WTC11 (cell line): Measurements from ENCODE around the gene UBE2M. TPM values are rescaled to one million over a fixed set of nuclear protein-coding genes. Genes with fewer than 3 reads are reported as not detected.
A peak's percentile ranks its signal among the peaks of the same experiment; 100 is the strongest.

Experiments used
- ATAC-seq: fragments of 200-7000 bp; cut with Tn5 transposase; 2 replicates; pipeline ENCODE4 v1.10.0; 2021; ENCODE audit warnings: mild to moderate bottlenecking, moderate library complexity
- CTCF ChIA-PET: fragments of 300-600 bp; sonication (Branson Sonifier 250); formaldehyde crosslinking; loops from one replicate; lab custom pipeline; 2021; ENCODE audit warnings: antibody characterized with exemption; lab: Charles Lee
- POLR2A ChIA-PET: fragments of 350-600 bp; sonication (Branson Sonifier 250); formaldehyde crosslinking; loops from one replicate; lab custom pipeline; 2021; ENCODE audit warnings: antibody characterized with exemption; lab: Charles Lee
- DNase-seq: peaks from one replicate; pipeline ENCODE4 v3.0.0; 2021; ENCODE audit warnings: low spot score
- H3K27ac Mint-ChIP-seq: 2 replicates; pipeline ENCODE4 v1.8.0; 2021; ENCODE audit warnings: mixed read lengths
- H3K27me3 Mint-ChIP-seq: 2 replicates; pipeline ENCODE4 v1.8.0; 2021; ENCODE audit warnings: low read depth, mild to moderate bottlenecking, moderate library complexity, mixed read lengths
- H3K36me3 Mint-ChIP-seq: 2 replicates; pipeline ENCODE4 v1.8.0; 2021; ENCODE audit warnings: mixed read lengths
- H3K4me1 Mint-ChIP-seq: 2 replicates; pipeline ENCODE4 v1.8.0; 2022; ENCODE audit warnings: mixed read lengths
- H3K4me3 Mint-ChIP-seq: 2 replicates; pipeline ENCODE4 v1.8.0; 2021; ENCODE audit warnings: mild to moderate bottlenecking, moderate library complexity, mixed read lengths
- H3K9me3 Mint-ChIP-seq: 2 replicates; pipeline ENCODE4 v1.8.0; 2021; ENCODE audit warnings: mixed read lengths
- CDX4 ChIP-seq: fragments of 250-450 bp; sonication (Bioruptor Pico); IDR thresholded peaks from 2 replicates; pipeline ENCODE4 v1.9.0; 2021; ENCODE audit warnings: moderate library complexity, mild to moderate bottlenecking, inconsistent platforms, borderline replicate concordance
- ELF4 ChIP-seq: sonication (generic); formaldehyde crosslinking; IDR thresholded peaks from 2 replicates; pipeline ENCODE4 v1.8.1; 2022; ENCODE audit warnings: low read depth, mild to moderate bottlenecking, moderate library complexity, missing genetic modification reagents
- ERG ChIP-seq: fragments of 250-450 bp; sonication (Bioruptor Pico); IDR thresholded peaks from 2 replicates; pipeline ENCODE4 v1.8.0; 2021; ENCODE audit warnings: mild to moderate bottlenecking
- ESRRA ChIP-seq: sonication (generic); formaldehyde crosslinking; IDR thresholded peaks from 2 replicates; pipeline ENCODE4 v1.8.1; 2022; ENCODE audit warnings: mild to moderate bottlenecking, missing genetic modification reagents, borderline replicate concordance
- ETV6 ChIP-seq: sonication (generic); formaldehyde crosslinking; IDR thresholded peaks from 2 replicates; pipeline ENCODE4 v1.8.1; 2022; ENCODE audit warnings: mild to moderate bottlenecking, missing genetic modification reagents
- HMGXB4 ChIP-seq: sonication (generic); formaldehyde crosslinking; IDR thresholded peaks from 2 replicates; pipeline ENCODE4 v1.8.1; 2023; ENCODE audit warnings: mild to moderate bottlenecking, moderate library complexity, missing genetic modification reagents
- IRF1 ChIP-seq: sonication (generic); formaldehyde crosslinking; IDR thresholded peaks from 2 replicates; pipeline ENCODE4 v1.8.0; 2023; ENCODE audit warnings: missing genetic modification reagents
- MAX ChIP-seq: sonication (generic); formaldehyde crosslinking; IDR thresholded peaks from 2 replicates; pipeline ENCODE4 v1.8.0; 2022; ENCODE audit warnings: mild to moderate bottlenecking, missing genetic modification reagents
- OVOL2 ChIP-seq: fragments of 250-450 bp; sonication (Bioruptor Pico); IDR thresholded peaks from 2 replicates; pipeline ENCODE4 v1.9.0; 2021; ENCODE audit warnings: mild to moderate bottlenecking, borderline replicate concordance
- RELA ChIP-seq: sonication (generic); formaldehyde crosslinking; IDR thresholded peaks from 2 replicates; pipeline ENCODE4 v1.8.1; 2022; ENCODE audit warnings: missing genetic modification reagents, mild to moderate bottlenecking, borderline replicate concordance
- ZBTB21 ChIP-seq: sonication (generic); formaldehyde crosslinking; IDR thresholded peaks from 2 replicates; pipeline ENCODE4 v1.8.1; 2023; ENCODE audit warnings: mild to moderate bottlenecking, missing genetic modification reagents, borderline replicate concordance
- ZBTB43 ChIP-seq: sonication (generic); formaldehyde crosslinking; IDR thresholded peaks from 2 replicates; pipeline ENCODE4 v1.8.1; 2023; ENCODE audit warnings: mild to moderate bottlenecking, missing genetic modification reagents
- ZNF121 ChIP-seq: sonication (generic); formaldehyde crosslinking; IDR thresholded peaks from 2 replicates; pipeline ENCODE4 v1.8.0; 2023; ENCODE audit warnings: missing genetic modification reagents
- ZNF138 ChIP-seq: sonication (generic); formaldehyde crosslinking; conservative IDR thresholded peaks from 2 replicates; pipeline ENCODE4 v1.8.1; 2022; ENCODE audit warnings: mild to moderate bottlenecking, moderate library complexity, missing genetic modification reagents
- ZNF219 ChIP-seq: sonication (generic); formaldehyde crosslinking; IDR thresholded peaks from 2 replicates; pipeline ENCODE4 v1.8.0; 2023; ENCODE audit warnings: missing genetic modification reagents, mild to moderate bottlenecking, borderline replicate concordance
- ZNF232 ChIP-seq: sonication (generic); formaldehyde crosslinking; IDR thresholded peaks from 2 replicates; pipeline ENCODE4 v1.8.0; 2022; ENCODE audit warnings: mild to moderate bottlenecking, missing genetic modification reagents
- ZNF423 ChIP-seq: fragments of 250-450 bp; sonication (Bioruptor Pico); IDR thresholded peaks from 2 replicates; pipeline ENCODE4 v2.1.2; 2022; ENCODE audit warnings: mild to moderate bottlenecking, moderate library complexity
- ZNF671 ChIP-seq: fragments of 250-450 bp; sonication (Bioruptor Pico); IDR thresholded peaks from 2 replicates; pipeline ENCODE4 v1.8.0; 2021; ENCODE audit warnings: mild to moderate bottlenecking
- total RNA-seq: library from RNA; stranded (reverse); gene quantifications from 3 replicates; pipeline ENCODE4 v1.2.3, GENCODE V29; 2021
- TF ChIP-seq, protein P1 (sequence below): fragments of 250-450 bp; sonication (Bioruptor Pico); IDR thresholded peaks from 2 replicates; pipeline ENCODE4 v2.1.2; 2022; ENCODE audit warnings: mild to moderate bottlenecking, moderate library complexity

Gene UBE2M
- total RNA-seq, 1 experiment from 2014 or later, result 105 TPM

GRCh38 chr19:58515259-58515658 lies 43.2 kb downstream of the UBE2M start:
- POLR2A ChIA-PET, result no interaction called here
- CTCF ChIA-PET, result interaction anchor here (1.9 to 6.5 kb wide), 3 partner anchors 30 to 168 kb away, joined by 7 to 60 read pairs (median 33); partner anchors contain the start of gene TRIM28
- TF ChIP-seq ZNF138, result no peak
- no peak for TF ChIP-seq OVOL2 (CRISPR knock-in tag)
- TF ChIP-seq ETV6, result no peak
- H3K9me3 Mint-ChIP-seq, result no peaks in the 10 kb centered on the region
- H3K27me3 Mint-ChIP-seq, result peaks cover 6% of the 10 kb centered on the region
- DNase-seq (no peak), ATAC-seq (no peak)
- peak overlapping the region; percentile 65 for H3K27ac Mint-ChIP-seq
- H3K4me1 Mint-ChIP-seq, result peaks cover 34% of the 10 kb centered on the region
- H3K4me3 Mint-ChIP-seq, result peak overlapping the region; percentile 75
- peaks cover 5% of the 10 kb centered on the region for H3K36me3 Mint-ChIP-seq

GRCh38 chr19:58514564-58515022 lies 43.8 kb downstream of the UBE2M start:
- TF ChIP-seq ERG (CRISPR knock-in tag) (no peak), ZNF423 (CRISPR knock-in tag) (no peak), ZNF232 (CRISPR knock-in tag) (no peak), RELA (CRISPR knock-in tag) (no peak), IRF1 (no peak), ZNF671 (CRISPR knock-in tag) (no peak), CDX4 (CRISPR knock-in tag) (no peak), ZNF121 (CRISPR knock-in tag) (no peak)
- TF ChIP-seq, protein P1, sequence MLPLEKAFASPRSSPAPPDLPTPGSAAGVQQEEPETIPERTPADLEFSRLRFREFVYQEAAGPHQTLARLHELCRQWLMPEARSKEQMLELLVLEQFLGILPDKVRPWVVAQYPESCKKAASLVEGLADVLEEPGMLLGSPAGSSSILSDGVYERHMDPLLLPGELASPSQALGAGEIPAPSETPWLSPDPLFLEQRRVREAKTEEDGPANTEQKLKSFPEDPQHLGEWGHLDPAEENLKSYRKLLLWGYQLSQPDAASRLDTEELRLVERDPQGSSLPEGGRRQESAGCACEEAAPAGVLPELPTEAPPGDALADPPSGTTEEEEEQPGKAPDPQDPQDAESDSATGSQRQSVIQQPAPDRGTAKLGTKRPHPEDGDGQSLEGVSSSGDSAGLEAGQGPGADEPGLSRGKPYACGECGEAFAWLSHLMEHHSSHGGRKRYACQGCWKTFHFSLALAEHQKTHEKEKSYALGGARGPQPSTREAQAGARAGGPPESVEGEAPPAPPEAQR (CRISPR knock-in tag), result no peak
- POLR2A ChIA-PET, result interaction anchor here (1.7 kb wide), 1 partner anchor 29 kb away, joined by 8 read pairs; the partner anchor contains the start of gene TRIM28
- peaks cover 5% of the 10 kb centered on the region for H3K36me3 Mint-ChIP-seq
- peaks cover 29% of the 10 kb centered on the region for H3K4me1 Mint-ChIP-seq
- peak overlapping the region; percentile 75 for H3K4me3 Mint-ChIP-seq
- peak overlapping the region; percentile 57; the same call in 1 of the 2 replicates for H3K27ac Mint-ChIP-seq
- peaks cover 12% of the 10 kb centered on the region for H3K27me3 Mint-ChIP-seq
- ATAC-seq (no peak), DNase-seq (no peak)
- CTCF ChIA-PET, result interaction anchor here (0.6 to 2.7 kb wide), 31 partner anchors 8 to 286 kb away, joined by 3 to 33 read pairs (median 6); partner anchors contain the start of genes CHMP2A, TRIM28, UBE2M and ZNF324B
- no peaks in the 10 kb centered on the region for H3K9me3 Mint-ChIP-seq

GRCh38 chr19:58513694-58514563 lies 44.5 kb downstream of the UBE2M start:
- peak overlapping the region; percentile 57 for H3K27ac Mint-ChIP-seq
- CTCF ChIA-PET, result interaction anchor here (0.6 to 2.7 kb wide), 31 partner anchors 9 to 286 kb away, joined by 3 to 33 read pairs (median 6); partner anchors contain the start of genes CHMP2A, TRIM28, UBE2M and ZNF324B
- ATAC-seq, result peak; percentile 78
- POLR2A ChIA-PET, result interaction anchor here (0.7 to 1.7 kb wide), 2 partner anchors 15 to 30 kb away, joined by 6 to 8 read pairs; partner anchors contain the start of gene TRIM28
- peaks cover 5% of the 10 kb centered on the region for H3K36me3 Mint-ChIP-seq
- peak; percentile 95 for DNase-seq
- peak overlapping the region; percentile 75 for H3K4me3 Mint-ChIP-seq
- peaks cover 12% of the 10 kb centered on the region for H3K27me3 Mint-ChIP-seq
- no peaks in the 10 kb centered on the region for H3K9me3 Mint-ChIP-seq
- H3K4me1 Mint-ChIP-seq, result peaks cover 28% of the 10 kb centered on the region
- TF ChIP-seq ZNF219 (no peak), ESRRA (CRISPR knock-in tag) (peak; percentile 79), MAX (CRISPR knock-in tag) (peak; percentile 93), ZNF232 (CRISPR knock-in tag) (no peak), ELF4 (CRISPR knock-in tag) (no peak), ZBTB43 (0 out of 2 replicates have a peak, but pooled peaks have one; percentile 38), ZBTB21 (peak; percentile 92; the same call in 1 of the 2 replicates), ZNF121 (CRISPR knock-in tag) (peak; percentile 58; the same call in 1 of the 2 replicates), HMGXB4 (CRISPR knock-in tag) (peak; percentile 92; the same call in 1 of the 2 replicates)
